DOHH2 (cell line): ENCODE measurements around the gene EBNA1BP2.
"Not testable (repeated sequence)": the region's sequence is repeated elsewhere in the genome, so short reads cannot be mapped to it uniquely, and the experiment has no call there.

Experiments
- H3F3A ChIP-seq: fragments of 200-600 bp; sonication (generic), shearing (Covaris generic); 2 replicates; pipeline ENCODE4 v1.6.0; 2016; ENCODE audit warnings: antibody characterized with exemption, mild to moderate bottlenecking; ENCODE audit not compliant: control insufficient read depth, insufficient read depth
- H3K27ac ChIP-seq: fragments of 200-600 bp; sonication (generic); 2 replicates; pipeline ENCODE4 v1.5.1; 2014; ENCODE audit warnings: low read depth, mild to moderate bottlenecking, low read length, moderate library complexity
- H3K27me3 ChIP-seq: fragments of 200-600 bp; sonication (generic); 2 replicates; pipeline ENCODE4 v1.6.1; 2014; ENCODE audit warnings: mild to moderate bottlenecking, low read length, mixed read lengths; ENCODE audit not compliant: control insufficient read depth
- H3K36me3 ChIP-seq: fragments of 200-600 bp; sonication (generic); 2 replicates; pipeline ENCODE4 v1.6.1; 2014; ENCODE audit warnings: mild to moderate bottlenecking, low read length, moderate library complexity, mixed read lengths; ENCODE audit not compliant: control insufficient read depth
- H3K4me1 ChIP-seq: fragments of 200-600 bp; sonication (generic); 2 replicates; pipeline ENCODE4 v1.6.1; 2014; ENCODE audit warnings: mild to moderate bottlenecking, low read length, mixed read lengths; ENCODE audit not compliant: control insufficient read depth
- H3K4me2 ChIP-seq: fragments of 200-600 bp; sonication (generic); 2 replicates; pipeline ENCODE4 v1.6.0; 2014; ENCODE audit warnings: mild to moderate bottlenecking, low read length, moderate library complexity
- H3K4me3 ChIP-seq: fragments of 200-600 bp; sonication (generic); 2 replicates; pipeline ENCODE4 v1.5.1; 2014; ENCODE audit warnings: mild to moderate bottlenecking, low read length, mixed read lengths
- H3K79me2 ChIP-seq: fragments of 200-600 bp; sonication (generic); 2 replicates; pipeline ENCODE4 v1.6.1; 2014; ENCODE audit warnings: mild to moderate bottlenecking, low read length, mixed read lengths; ENCODE audit not compliant: control insufficient read depth
- H3K9me2 ChIP-seq: fragments of 200-600 bp; sonication (generic); replicated peaks from 2 replicates; pipeline ENCODE4 v1.6.1; 2014; ENCODE audit warnings: mild to moderate bottlenecking, low read length, mixed read lengths; ENCODE audit not compliant: control insufficient read depth
- H3K9me3 ChIP-seq: fragments of 200-600 bp; sonication (generic); 2 replicates; pipeline ENCODE4 v1.6.1; 2014; ENCODE audit warnings: antibody characterized with exemption, low read length, mixed read lengths; ENCODE audit not compliant: control insufficient read depth, insufficient read depth
- H4K20me1 ChIP-seq: fragments of 200-600 bp; sonication (generic); 2 replicates; pipeline ENCODE4 v1.6.0; 2014; ENCODE audit warnings: low read depth, mild to moderate bottlenecking, antibody characterized with exemption, low read length, moderate library complexity; ENCODE audit not compliant: control insufficient read depth, insufficient read depth
- CTCF ChIP-seq: fragments of 200-600 bp; sonication (generic); IDR thresholded peaks from one replicate; pipeline ENCODE4 v1.5.1; 2014; ENCODE audit warnings: antibody characterized with exemption, mild to moderate bottlenecking, low read depth, low read length; ENCODE audit not compliant: poor library complexity, severe bottlenecking
- EZH2phosphoT487 ChIP-seq: fragments of 200-600 bp; sonication (generic); IDR thresholded peaks from 2 replicates; pipeline ENCODE4 v1.6.1; 2017; ENCODE audit warnings: borderline replicate concordance, mild to moderate bottlenecking, antibody characterized with exemption, low read length, moderate library complexity, mixed read lengths

EBNA1BP2 gene

GRCh38 chr1:43217747-43218146 lies 45.7 kb upstream of the EBNA1BP2 start:
- no peaks in the 10 kb centered on the region for H3K9me3 ChIP-seq
- H3K36me3 ChIP-seq = no peaks in the 10 kb centered on the region
- no peaks in the 10 kb centered on the region for H4K20me1 ChIP-seq
- H3F3A ChIP-seq = no peaks in the 10 kb centered on the region
- H3K4me1 ChIP-seq = peaks cover 12% of the 10 kb centered on the region
- H3K79me2 ChIP-seq = no peaks in the 10 kb centered on the region
- peaks cover 8% of the 10 kb centered on the region; the same call in 1 of the 2 replicates for H3K27me3 ChIP-seq
- no peak overlapping the region for H3K4me2 ChIP-seq
- no peak overlapping the region for H3K4me3 ChIP-seq
- no peak overlapping the region for H3K27ac ChIP-seq
- TF ChIP-seq CTCF (no peak), EZH2phosphoT487 (no peak)
- no peaks in the 10 kb centered on the region for H3K9me2 ChIP-seq

- Histone ChIP-seq H3K4me1 (no peaks in the 10 kb centered on the region), H3K9me3 (no peaks in the 10 kb centered on the region), H3K4me2 (no peak overlapping the region), H4K20me1 (no peaks in the 10 kb centered on the region), H3F3A (no peaks in the 10 kb centered on the region), H3K27me3 (peaks cover 8% of the 10 kb centered on the region; the same call in 1 of the 2 replicates), H3K9me2 (no peaks in the 10 kb centered on the region), H3K36me3 (no peaks in the 10 kb centered on the region), H3K4me3 (no peak overlapping the region), H3K27ac (no peak overlapping the region), H3K79me2 (no peaks in the 10 kb centered on the region)
- TF ChIP-seq CTCF = no peak
- no peak for TF ChIP-seq EZH2phosphoT487
Observed at GRCh38 chr1:43214501-43215444, 42.7 kb upstream of the EBNA1BP2 start.

- H4K20me1 ChIP-seq, H3K4me3 ChIP-seq, H3K79me2 ChIP-seq, H3K9me2 ChIP-seq, H3K4me2 ChIP-seq, H3K36me3 ChIP-seq, H3K27ac ChIP-seq, H3K9me3 ChIP-seq, H3K4me1 ChIP-seq, H3F3A ChIP-seq: not testable (repeated sequence)
- H3K27me3 ChIP-seq = peaks cover 12% of the 10 kb centered on the region
Observed at GRCh38 chr1:43208277-43208676, 36.2 kb upstream of the EBNA1BP2 start.

GRCh38 chr1:43207229-43207853 lies 35.3 kb upstream of the EBNA1BP2 start:
- Histone ChIP-seq H3K36me3 (no peaks in the 10 kb centered on the region), H3K9me2 (no peaks in the 10 kb centered on the region), H3K79me2 (no peaks in the 10 kb centered on the region), H4K20me1 (no peaks in the 10 kb centered on the region), H3K9me3 (no peaks in the 10 kb centered on the region), H3K4me3 (no peak overlapping the region), H3K4me1 (no peaks in the 10 kb centered on the region), H3F3A (no peaks in the 10 kb centered on the region), H3K27ac (no peak overlapping the region), H3K4me2 (no peak overlapping the region), H3K27me3 (peaks cover 12% of the 10 kb centered on the region)
- TF ChIP-seq EZH2phosphoT487 = no peak
